ENCODE measurements around the gene UBTF.

Gene UBTF

GRCh38 chr17:44171931-44172455 lies 47.5 kb downstream of the UBTF start:
- TF ChIP-seq CTCF (IDR thresholded peaks at IDR 0.05; ENCODE audit: low read depth, low read length) = no peak
- no peak overlapping the region for H3K4me3 ChIP-seq (replicated peaks in 1 of 2; ENCODE audit: low read depth in 2 of 2, low read length in 2 of 2)
- DNase-seq (ENCODE audit: low read depth in 2 of 2) = no peak

- no peak within 1 kb of the TSS for H3K4me3 ChIP-seq (replicated peaks in 1 of 2; ENCODE audit: low read depth in 2 of 2, low read length in 2 of 2)
- no peak for TF ChIP-seq CTCF (IDR thresholded peaks at IDR 0.05; ENCODE audit: low read depth, low read length)
- DNase-seq (ENCODE audit: low read depth in 2 of 2) = peak; percentile 23 to 33
Measured at GRCh38 chr17:44170499-44171201, 48.8 kb downstream of the UBTF start, which contains the start of gene ASB16. ASB16 (plus strand) TSS chr17:44170704; CDS start chr17:44170790, 86 bp downstream.

- TF ChIP-seq CTCF (IDR thresholded peaks at IDR 0.05; ENCODE audit: low read depth, low read length) = no peak
- H3K4me3 ChIP-seq (replicated peaks in 1 of 2; ENCODE audit: low read depth in 2 of 2, low read length in 2 of 2) = no peak overlapping the region
- no peak for DNase-seq (ENCODE audit: low read depth in 2 of 2)
Measured at GRCh38 chr17:44170135-44170498, 49.4 kb downstream of the UBTF start.

GRCh38 chr17:44167181-44167861 lies 52.2 kb downstream of the UBTF start:
- TF ChIP-seq CTCF (IDR thresholded peaks at IDR 0.05; ENCODE audit: low read depth, low read length) = no peak
- no peak overlapping the region for H3K4me3 ChIP-seq (replicated peaks in 1 of 2; ENCODE audit: low read depth in 2 of 2, low read length in 2 of 2)
- no peak for DNase-seq (ENCODE audit: low read depth in 2 of 2)

- H3K4me3 ChIP-seq (replicated peaks in 1 of 2; ENCODE audit: low read depth in 2 of 2, low read length in 2 of 2) = no peak overlapping the region
Measured at GRCh38 chr17:44164476-44164875, 55.0 kb downstream of the UBTF start.

More at GRCh38 chr17:44164476-44164875, 55.0 kb downstream of the UBTF start:
- no peak for DNase-seq (ENCODE audit: low read depth in 2 of 2)
- TF ChIP-seq CTCF (IDR thresholded peaks at IDR 0.05; ENCODE audit: low read depth, low read length) = no peak

Data from cardiac fibroblast (primary cell).